DND-41 (cell line): ENCODE results near the gene WFIKKN1.

ENCODE experiments used
- CTCF ChIP-seq: IDR thresholded peaks from 2 replicates; pipeline ENCODE4 v1.5.1; 2012; ENCODE audit warnings: borderline replicate concordance, low read length, moderate library complexity, mild to moderate bottlenecking; ENCODE audit not compliant: poor library complexity, severe bottlenecking; ENCODE audit errors: extremely low read depth
- EZH2 ChIP-seq: IDR thresholded peaks from 3 replicates; pipeline ENCODE4 v1.6.1; 2012; ENCODE audit warnings: borderline replicate concordance, low read depth, mild to moderate bottlenecking, moderate library complexity, low read length, inconsistent platforms; ENCODE audit not compliant: severe bottlenecking

GRCh38 chr16:637081-638018 lies 6.6 kb downstream of the WFIKKN1 start:
- TF ChIP-seq CTCF (no peak), EZH2 (no peak)
